ENCODE data around the gene QARS1.

Gene QARS1

DNA sequence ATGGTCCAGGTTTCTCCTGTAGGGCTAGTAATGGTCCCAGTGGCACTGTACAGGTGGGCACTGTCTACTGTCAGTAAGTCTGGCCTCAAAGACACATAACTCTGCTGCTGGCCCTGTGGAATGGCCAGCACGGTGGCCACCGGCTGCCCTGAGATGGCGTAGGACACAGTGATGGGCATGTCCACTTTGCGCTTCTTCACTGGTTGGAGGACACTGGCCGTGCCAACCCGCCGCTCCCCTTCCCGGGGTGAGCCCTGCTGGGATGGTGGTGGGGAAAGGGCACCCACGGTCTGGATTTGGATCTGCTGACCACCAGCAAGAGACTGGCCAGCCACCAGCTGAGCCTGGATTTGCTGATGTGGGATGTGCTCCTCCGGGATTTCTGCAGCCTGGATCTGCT lies 47.3 kb downstream of the QARS1 start:
- H3K27ac ChIP-seq (ENCODE audit: insufficient read depth, low read length, poor library complexity, severe bottlenecking) = no peak overlapping the region
- no peaks in the 10 kb centered on the region for H3K9me3 ChIP-seq (ENCODE audit: control insufficient read depth, low read length)
- no peak for DNase-seq
- no peak overlapping the region for H3K4me3 ChIP-seq (ENCODE audit: insufficient read depth, low read depth, low read length, poor library complexity, severe bottlenecking)
- no peaks in the 10 kb centered on the region for H3K27me3 ChIP-seq (replicated peaks; ENCODE audit: control insufficient read depth, insufficient read depth, low read length, poor library complexity, severe bottlenecking)
- H3K36me3 ChIP-seq (ENCODE audit: control insufficient read depth, insufficient read depth, low read length) = peaks cover 42% of the 10 kb centered on the region
- H3K4me1 ChIP-seq (ENCODE audit: control insufficient read depth, insufficient read depth, low read length, poor library complexity, severe bottlenecking) = no peaks in the 10 kb centered on the region

GRCh38 chr3:49054344-49054862 lies 50.2 kb downstream of the QARS1 start:
- H3K9me3 ChIP-seq (ENCODE audit: control insufficient read depth, low read length) = no peaks in the 10 kb centered on the region
- H3K36me3 ChIP-seq (ENCODE audit: control insufficient read depth, insufficient read depth, low read length) = peaks cover 47% of the 10 kb centered on the region
- no peaks in the 10 kb centered on the region for H3K4me1 ChIP-seq (ENCODE audit: control insufficient read depth, insufficient read depth, low read length, poor library complexity, severe bottlenecking)
- no peak overlapping the region for H3K27ac ChIP-seq (ENCODE audit: insufficient read depth, low read length, poor library complexity, severe bottlenecking)
- H3K4me3 ChIP-seq (ENCODE audit: insufficient read depth, low read depth, low read length, poor library complexity, severe bottlenecking) = no peak overlapping the region
- no peak for DNase-seq
- H3K27me3 ChIP-seq (replicated peaks; ENCODE audit: control insufficient read depth, insufficient read depth, low read length, poor library complexity, severe bottlenecking) = no peaks in the 10 kb centered on the region

- no peaks in the 10 kb centered on the region for H3K27me3 ChIP-seq (replicated peaks; ENCODE audit: control insufficient read depth, insufficient read depth, low read length, poor library complexity, severe bottlenecking)
- no peaks in the 10 kb centered on the region for H3K4me1 ChIP-seq (ENCODE audit: control insufficient read depth, insufficient read depth, low read length, poor library complexity, severe bottlenecking)
- H3K9me3 ChIP-seq (ENCODE audit: control insufficient read depth, low read length) = no peaks in the 10 kb centered on the region
- no peak overlapping the region for H3K4me3 ChIP-seq (ENCODE audit: insufficient read depth, low read depth, low read length, poor library complexity, severe bottlenecking)
- no peak for DNase-seq
- H3K27ac ChIP-seq (ENCODE audit: insufficient read depth, low read length, poor library complexity, severe bottlenecking) = no peak overlapping the region
- peaks cover 47% of the 10 kb centered on the region for H3K36me3 ChIP-seq (ENCODE audit: control insufficient read depth, insufficient read depth, low read length)
Measured at GRCh38 chr3:49053543-49053942, 51.0 kb downstream of the QARS1 start.
